ENCODE measurements around the gene JMJD1C.

The JMJD1C gene

DNA sequence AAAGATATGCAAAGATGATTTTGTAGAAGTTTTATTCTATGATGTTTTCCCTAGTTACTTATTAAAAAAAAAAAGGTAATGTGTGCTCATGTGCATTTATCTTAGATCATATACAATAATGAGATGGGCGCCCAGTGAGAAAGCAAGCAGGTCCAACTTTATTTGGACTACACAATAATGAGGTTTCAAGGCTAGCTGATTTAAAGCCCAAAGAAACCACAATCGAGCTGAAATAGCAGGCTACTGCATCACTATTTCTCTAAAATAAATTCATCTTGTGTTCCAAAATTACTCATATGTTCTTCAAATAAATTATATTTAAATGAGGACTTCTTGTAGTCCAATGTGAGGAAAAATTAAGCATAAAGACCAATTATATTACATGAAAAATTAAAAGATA lies 110.1 kb downstream of the JMJD1C start:
- Histone ChIP-seq H3K9ac (ENCODE audit: low read length) (no peak overlapping the region), H3K4me3 (ENCODE audit: insufficient read depth, low read length, poor library complexity, severe bottlenecking) (peak overlapping the region; percentile 1)
- TF ChIP-seq, protein P1, sequence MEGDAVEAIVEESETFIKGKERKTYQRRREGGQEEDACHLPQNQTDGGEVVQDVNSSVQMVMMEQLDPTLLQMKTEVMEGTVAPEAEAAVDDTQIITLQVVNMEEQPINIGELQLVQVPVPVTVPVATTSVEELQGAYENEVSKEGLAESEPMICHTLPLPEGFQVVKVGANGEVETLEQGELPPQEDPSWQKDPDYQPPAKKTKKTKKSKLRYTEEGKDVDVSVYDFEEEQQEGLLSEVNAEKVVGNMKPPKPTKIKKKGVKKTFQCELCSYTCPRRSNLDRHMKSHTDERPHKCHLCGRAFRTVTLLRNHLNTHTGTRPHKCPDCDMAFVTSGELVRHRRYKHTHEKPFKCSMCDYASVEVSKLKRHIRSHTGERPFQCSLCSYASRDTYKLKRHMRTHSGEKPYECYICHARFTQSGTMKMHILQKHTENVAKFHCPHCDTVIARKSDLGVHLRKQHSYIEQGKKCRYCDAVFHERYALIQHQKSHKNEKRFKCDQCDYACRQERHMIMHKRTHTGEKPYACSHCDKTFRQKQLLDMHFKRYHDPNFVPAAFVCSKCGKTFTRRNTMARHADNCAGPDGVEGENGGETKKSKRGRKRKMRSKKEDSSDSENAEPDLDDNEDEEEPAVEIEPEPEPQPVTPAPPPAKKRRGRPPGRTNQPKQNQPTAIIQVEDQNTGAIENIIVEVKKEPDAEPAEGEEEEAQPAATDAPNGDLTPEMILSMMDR (IDR thresholded peaks at IDR 0.05; ENCODE audit: insufficient read depth, low read length, poor library complexity, severe bottlenecking) = no peak
- no peak for TF ChIP-seq EZH2phosphoT487 (conservative IDR thresholded peaks at IDR 0.05; ENCODE audit: low read length)

DNA sequence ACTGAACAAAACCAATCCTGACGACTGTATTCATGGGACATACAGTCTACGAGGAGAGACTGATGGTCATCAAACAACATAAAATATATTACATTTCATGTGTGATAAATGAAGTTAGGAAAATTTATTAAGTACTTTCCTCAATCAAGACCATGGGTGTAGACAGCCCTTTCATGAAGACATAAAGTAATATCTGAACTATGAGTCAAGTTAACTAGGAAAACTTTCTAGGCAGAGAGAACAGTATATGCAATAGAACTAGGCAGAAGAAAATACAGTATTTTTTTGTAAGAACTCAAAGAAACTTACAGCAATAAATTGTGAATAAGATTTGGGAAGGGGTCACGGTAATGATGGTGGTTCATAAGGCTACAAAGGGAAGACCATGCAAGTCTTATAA lies 112.8 kb downstream of the JMJD1C start:
- Histone ChIP-seq H3K79me2 (ENCODE audit: insufficient read depth, low read length) (0 out of 2 replicates have a peak, but pooled peaks cover 2% of the 10 kb centered on the region), H4K20me1 (ENCODE audit: low read depth, low read length) (no peaks in the 10 kb centered on the region), H3K9me2 (replicated peaks; ENCODE audit: insufficient read depth, low read length) (no peaks in the 10 kb centered on the region), H2AFZ (ENCODE audit: low read depth, low read length, severe bottlenecking) (no peak overlapping the region), H3K27ac (ENCODE audit: low read depth, low read length) (no peak overlapping the region), H3K4me3 (ENCODE audit: insufficient read depth, low read length, poor library complexity, severe bottlenecking) (no peak overlapping the region), H3K9me3 (ENCODE audit: insufficient read depth, low read length) (no peaks in the 10 kb centered on the region), H3K27me3 (ENCODE audit: low read length) (no peaks in the 10 kb centered on the region), H3K36me3 (ENCODE audit: low read length) (no peaks in the 10 kb centered on the region), H3F3A (ENCODE audit: insufficient read depth) (peaks cover 14% of the 10 kb centered on the region; the same call in 1 of the 2 replicates), H3K4me2 (ENCODE audit: low read depth, low read length, poor library complexity, severe bottlenecking) (no peak overlapping the region), H3K9ac (ENCODE audit: low read length) (no peak overlapping the region)
- TF ChIP-seq, protein P1 (IDR thresholded peaks at IDR 0.05; ENCODE audit: insufficient read depth, low read length, poor library complexity, severe bottlenecking) = no peak
- no peak for TF ChIP-seq EZH2phosphoT487 (conservative IDR thresholded peaks at IDR 0.05; ENCODE audit: low read length)

More for the DNA sequence above, 110.1 kb downstream of the JMJD1C start:
- Histone ChIP-seq H2AFZ (ENCODE audit: low read depth, low read length, severe bottlenecking) (no peak overlapping the region), H3K27me3 (ENCODE audit: low read length) (no peaks in the 10 kb centered on the region), H3K4me2 (ENCODE audit: low read depth, low read length, poor library complexity, severe bottlenecking) (peak overlapping the region; percentile 59), H3K9me2 (replicated peaks; ENCODE audit: insufficient read depth, low read length) (no peaks in the 10 kb centered on the region), H3K27ac (ENCODE audit: low read depth, low read length) (peak overlapping the region; percentile 81), H3F3A (ENCODE audit: insufficient read depth) (peaks cover 14% of the 10 kb centered on the region; the same call in 1 of the 2 replicates), H3K36me3 (ENCODE audit: low read length) (no peaks in the 10 kb centered on the region), H3K79me2 (ENCODE audit: insufficient read depth, low read length) (0 out of 2 replicates have a peak, but pooled peaks cover 5% of the 10 kb centered on the region), H4K20me1 (ENCODE audit: low read depth, low read length) (no peaks in the 10 kb centered on the region), H3K9me3 (ENCODE audit: insufficient read depth, low read length) (no peaks in the 10 kb centered on the region)

DNA sequence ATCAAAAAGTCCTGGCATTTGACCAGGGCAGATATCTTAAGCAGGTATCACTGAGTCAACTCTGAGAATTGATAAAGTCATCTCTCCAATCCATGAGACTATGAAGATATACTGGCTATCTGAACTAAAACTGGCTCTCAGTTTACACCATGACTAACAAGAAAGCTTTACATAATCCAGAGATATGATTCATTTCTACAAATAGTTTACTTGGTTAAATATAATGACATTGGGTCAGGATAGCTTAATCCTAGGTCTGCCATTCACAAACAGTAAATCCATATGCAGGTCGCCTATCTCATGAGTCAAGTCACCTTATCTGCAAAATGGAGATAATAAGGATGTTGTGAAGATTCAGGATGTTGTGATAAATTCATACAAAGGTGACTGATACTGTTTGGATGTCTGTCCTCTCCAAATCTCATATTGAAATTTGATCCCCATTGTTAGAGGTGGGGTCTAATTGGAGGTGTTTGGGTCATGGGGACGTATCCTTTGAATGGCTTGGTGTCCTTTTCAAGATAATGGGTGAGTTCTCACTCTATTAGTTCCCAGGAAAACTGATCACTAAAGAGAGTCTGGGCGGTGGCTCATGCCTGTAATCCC lies 117.4 kb downstream of the JMJD1C start:
- Histone ChIP-seq H3K9me3 (ENCODE audit: insufficient read depth, low read length) (no peaks in the 10 kb centered on the region), H3F3A (ENCODE audit: insufficient read depth) (no peaks in the 10 kb centered on the region), H3K4me3 (ENCODE audit: insufficient read depth, low read length, poor library complexity, severe bottlenecking) (no peak overlapping the region), H3K79me2 (ENCODE audit: insufficient read depth, low read length) (no peaks in the 10 kb centered on the region), H3K9me2 (replicated peaks; ENCODE audit: insufficient read depth, low read length) (no peaks in the 10 kb centered on the region), H2AFZ (ENCODE audit: low read depth, low read length, severe bottlenecking) (no peak overlapping the region), H4K20me1 (ENCODE audit: low read depth, low read length) (no peaks in the 10 kb centered on the region), H3K36me3 (ENCODE audit: low read length) (no peaks in the 10 kb centered on the region), H3K27ac (ENCODE audit: low read depth, low read length) (no peak overlapping the region), H3K9ac (ENCODE audit: low read length) (no peak overlapping the region), H3K4me2 (ENCODE audit: low read depth, low read length, poor library complexity, severe bottlenecking) (no peak overlapping the region), H3K27me3 (ENCODE audit: low read length) (no peaks in the 10 kb centered on the region)
- TF ChIP-seq EZH2phosphoT487 (conservative IDR thresholded peaks at IDR 0.05; ENCODE audit: low read length) = no peak
- TF ChIP-seq, protein P1 (IDR thresholded peaks at IDR 0.05; ENCODE audit: insufficient read depth, low read length, poor library complexity, severe bottlenecking) = no peak

Measured in SU-DHL-6 (cell line).